Prostate gland (tissue), 2 donors: ENCODE results near the gene KLF16.

Experiments used
- CTCF ChIP-seq, 4 experiments: fragments of 200-600 bp in 2 of 4; fragments of 450-650 bp in 2 of 4; sonication (generic) in 2 of 4; IDR thresholded peaks; 1 replicate in 3 of 4; 2 replicates in 1 of 4; pipeline ENCODE4 v1.5.1; 2016 to 2019; ENCODE audit warnings: antibody characterized with exemption in 4 of 4, mild to moderate bottlenecking in 2 of 4, moderate library complexity in 2 of 4
- POLR2A ChIP-seq: fragments of 450-650 bp; IDR thresholded peaks from one replicate; pipeline ENCODE4 v1.6.1; 2016; ENCODE audit warnings: antibody characterized with exemption, mild to moderate bottlenecking
- POLR2AphosphoS5 ChIP-seq: sonication (generic); formaldehyde crosslinking; IDR thresholded peaks from one replicate; pipeline ENCODE4 v1.6.1; 2017; ENCODE audit warnings: antibody characterized with exemption

DNA sequence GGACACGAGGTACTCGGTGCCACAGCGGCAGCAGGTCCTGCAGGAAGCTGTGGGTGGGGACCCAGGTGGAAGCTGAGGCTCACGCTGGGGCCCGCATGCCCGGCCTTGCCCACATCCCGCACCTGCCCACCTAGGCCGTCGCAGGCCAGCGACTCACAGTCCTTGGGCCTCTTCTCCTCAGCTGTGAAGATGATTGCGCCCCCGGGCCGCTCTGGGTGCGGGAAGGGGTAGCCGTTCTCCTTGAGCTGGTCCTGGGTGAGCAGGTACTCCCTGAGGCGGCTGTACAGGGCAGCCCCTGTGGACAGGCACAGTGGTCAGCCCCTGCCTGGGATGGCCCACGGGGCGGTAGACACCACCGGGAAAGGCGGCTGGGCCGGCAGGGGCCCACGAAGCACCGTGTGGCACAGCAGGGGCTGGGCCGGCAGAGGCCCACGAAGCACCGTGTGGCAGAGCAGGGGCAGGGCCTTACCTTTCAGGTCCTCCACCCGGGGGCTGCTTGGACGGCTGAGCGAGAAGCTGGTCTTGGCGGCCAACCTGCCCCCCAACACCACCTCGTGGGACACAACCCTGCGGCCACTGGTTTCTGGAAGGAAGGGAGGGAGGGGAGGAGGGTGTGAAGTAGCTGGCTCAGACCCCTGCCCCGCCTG lies 44.7 kb downstream of the KLF16 start:
- TF ChIP-seq POLR2AphosphoS5 (no peak), CTCF (IDR thresholded peaks at IDR 0.05) (no peak), POLR2A (no peak)
